Measurements from ENCODE around the gene TCP11L2.

Gene TCP11L2

DNA sequence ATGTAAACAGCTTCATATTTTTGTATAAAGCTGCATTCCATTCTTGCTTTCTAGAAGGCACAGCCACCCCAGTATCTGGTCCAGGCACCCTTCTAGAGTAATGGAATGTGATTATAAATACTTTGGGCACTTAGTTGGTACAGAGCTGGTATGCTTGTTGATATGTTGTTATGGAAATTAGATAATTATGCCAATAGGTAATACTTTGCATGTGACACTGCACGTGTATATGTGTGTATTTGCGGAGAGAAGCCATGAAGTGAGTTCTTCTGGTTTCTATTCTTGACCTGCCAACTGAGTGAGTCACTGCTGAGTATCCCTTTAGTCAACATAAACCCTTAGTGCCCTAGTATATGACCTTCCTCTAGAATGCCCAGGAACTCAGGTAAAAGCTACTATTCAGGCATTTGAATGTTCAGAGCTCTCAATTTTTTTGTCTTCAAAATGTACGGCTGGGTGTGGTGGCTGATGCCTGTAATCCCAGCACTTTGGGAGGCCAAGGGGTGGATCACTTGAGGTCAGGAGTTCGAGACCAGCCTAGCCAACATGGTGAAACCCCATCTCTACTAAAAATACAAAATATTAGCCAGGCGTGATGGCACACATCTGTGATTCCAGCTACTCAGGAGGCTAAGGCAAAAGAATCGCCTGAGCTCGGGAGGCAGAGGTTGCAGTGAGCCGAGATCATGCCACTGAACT lies 6.2 kb upstream of the TCP11L2 start:
- Histone ChIP-seq H3K4me2 (ENCODE audit: insufficient read depth, low read length) (no peak overlapping the region), H3K9me3 (ENCODE audit: insufficient read depth, low read length, severe bottlenecking) (no peaks in the 10 kb centered on the region), H3K4me1 (ENCODE audit: insufficient read depth, low read length) (peaks cover 2% of the 10 kb centered on the region; the same call in 1 of the 2 replicates), H3K36me3 (ENCODE audit: insufficient read depth, low read length) (no peaks in the 10 kb centered on the region), H2AFZ (ENCODE audit: low read depth, low read length) (no peak overlapping the region), H3K27me3 (ENCODE audit: insufficient read depth, low read length, poor library complexity) (peaks cover 12% of the 10 kb centered on the region), H3K9ac (ENCODE audit: low read depth, low read length) (no peak overlapping the region), H4K20me1 (ENCODE audit: insufficient read depth, low read length) (no peaks in the 10 kb centered on the region), H3K4me3 (ENCODE audit: low read depth in 1 of 2, low read length in 2 of 2) (no peak overlapping the region), H3K79me2 (ENCODE audit: insufficient read depth, low read length) (no peaks in the 10 kb centered on the region), H3K27ac (ENCODE audit: low read length) (no peak overlapping the region)
- DNase-seq (no peak), ATAC-seq (ENCODE audit: insufficient read depth, low read depth) (no peak)
- TF ChIP-seq EZH2 (IDR thresholded peaks at IDR 0.05; ENCODE audit: borderline replicate concordance, low read depth, low read length, severe bottlenecking) (no peak), CTCF (IDR thresholded peaks at IDR 0.05; ENCODE audit: borderline replicate concordance, extremely low read depth, low read length, poor library complexity, severe bottlenecking) (no peak)

DNA sequence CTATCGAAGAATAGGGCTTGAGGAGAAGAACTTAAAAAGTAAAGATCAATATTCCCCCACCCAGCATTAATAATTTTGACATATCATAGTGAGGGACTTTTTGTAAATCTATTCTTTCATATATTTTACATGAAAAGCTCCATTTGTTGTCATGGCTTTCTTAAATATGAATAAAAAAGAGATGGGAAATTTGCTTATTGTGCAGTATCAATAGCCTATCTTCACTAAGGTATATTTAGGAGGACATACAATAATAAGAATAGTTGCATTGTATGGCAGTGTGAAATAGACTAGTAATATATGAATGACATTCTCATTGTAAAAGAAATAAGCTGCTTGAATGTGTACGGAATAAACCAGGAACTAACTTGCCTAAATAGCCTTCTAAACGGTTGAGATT lies 5.5 kb upstream of the TCP11L2 start:
- Histone ChIP-seq H4K20me1 (ENCODE audit: insufficient read depth, low read length) (no peaks in the 10 kb centered on the region), H3K4me3 (ENCODE audit: low read depth in 1 of 2, low read length in 2 of 2) (no peak overlapping the region), H3K4me2 (ENCODE audit: insufficient read depth, low read length) (no peak overlapping the region), H2AFZ (ENCODE audit: low read depth, low read length) (no peak overlapping the region), H3K4me1 (ENCODE audit: insufficient read depth, low read length) (peaks cover 9% of the 10 kb centered on the region), H3K27me3 (ENCODE audit: insufficient read depth, low read length, poor library complexity) (peaks cover 12% of the 10 kb centered on the region), H3K36me3 (ENCODE audit: insufficient read depth, low read length) (no peaks in the 10 kb centered on the region), H3K9me3 (ENCODE audit: insufficient read depth, low read length, severe bottlenecking) (no peaks in the 10 kb centered on the region), H3K27ac (ENCODE audit: low read length) (no peak overlapping the region), H3K79me2 (ENCODE audit: insufficient read depth, low read length) (no peaks in the 10 kb centered on the region), H3K9ac (ENCODE audit: low read depth, low read length) (no peak overlapping the region)
- TF ChIP-seq CTCF (IDR thresholded peaks at IDR 0.05; ENCODE audit: borderline replicate concordance, extremely low read depth, low read length, poor library complexity, severe bottlenecking) = no peak
- no peak for TF ChIP-seq EZH2 (IDR thresholded peaks at IDR 0.05; ENCODE audit: borderline replicate concordance, low read depth, low read length, severe bottlenecking)
- no peak for DNase-seq
- no peak for ATAC-seq (ENCODE audit: insufficient read depth, low read depth)

DNA sequence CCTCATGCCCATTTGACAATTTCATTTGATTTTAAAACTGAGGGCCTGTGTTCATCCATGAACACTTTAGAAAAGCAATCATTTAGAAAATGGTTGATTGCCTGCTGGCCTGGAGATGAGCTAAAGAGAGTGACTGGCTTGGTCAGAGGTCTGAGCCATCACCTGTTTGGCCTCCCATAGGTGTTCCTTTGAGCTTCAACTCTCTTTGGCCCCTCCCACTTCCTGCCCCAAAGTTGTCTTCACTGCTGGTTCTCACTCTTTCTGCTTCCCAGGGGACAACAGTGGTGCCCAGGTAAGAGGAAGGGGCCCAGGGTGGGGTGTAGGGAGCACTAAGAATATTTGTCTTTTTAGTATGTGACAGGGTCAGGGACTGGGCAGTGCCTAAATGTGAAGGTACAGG lies 4.9 kb upstream of the TCP11L2 start:
- ATAC-seq (ENCODE audit: insufficient read depth, low read depth) = no peak
- Histone ChIP-seq H3K27ac (ENCODE audit: low read length) (no peak overlapping the region), H2AFZ (ENCODE audit: low read depth, low read length) (no peak overlapping the region), H3K4me2 (ENCODE audit: insufficient read depth, low read length) (no peak overlapping the region), H3K27me3 (ENCODE audit: insufficient read depth, low read length, poor library complexity) (peaks cover 12% of the 10 kb centered on the region), H3K79me2 (ENCODE audit: insufficient read depth, low read length) (no peaks in the 10 kb centered on the region), H3K4me1 (ENCODE audit: insufficient read depth, low read length) (peaks cover 9% of the 10 kb centered on the region), H3K4me3 (ENCODE audit: low read depth in 1 of 2, low read length in 2 of 2) (no peak overlapping the region), H4K20me1 (ENCODE audit: insufficient read depth, low read length) (no peaks in the 10 kb centered on the region), H3K9ac (ENCODE audit: low read depth, low read length) (no peak overlapping the region), H3K9me3 (ENCODE audit: insufficient read depth, low read length, severe bottlenecking) (no peaks in the 10 kb centered on the region), H3K36me3 (ENCODE audit: insufficient read depth, low read length) (no peaks in the 10 kb centered on the region; the same call in 1 of the 2 replicates)
- TF ChIP-seq EZH2 (IDR thresholded peaks at IDR 0.05; ENCODE audit: borderline replicate concordance, low read depth, low read length, severe bottlenecking) = no peak
- no peak for TF ChIP-seq CTCF (IDR thresholded peaks at IDR 0.05; ENCODE audit: borderline replicate concordance, extremely low read depth, low read length, poor library complexity, severe bottlenecking)
- DNase-seq = no peak
